Measurements from ENCODE around the gene USP43.

GRCh38 chr17:9755083-9755482 lies 109.8 kb downstream of the USP43 start:
- no peak for TF ChIP-seq JUNB (IDR thresholded peaks at IDR 0.05)
- no peak for TF ChIP-seq ESRRA (IDR thresholded peaks at IDR 0.05; ENCODE audit: borderline replicate concordance, low read length)
- TF ChIP-seq CTCF (IDR thresholded peaks at IDR 0.05): no peak
- no peak for TF ChIP-seq POLR2A (IDR thresholded peaks at IDR 0.05; ENCODE audit: low read length)
- no peak for TF ChIP-seq EP300 (IDR thresholded peaks at IDR 0.05)
- TF ChIP-seq HDAC2 (IDR thresholded peaks at IDR 0.05): no peak
- no peak for TF ChIP-seq RCOR1 (IDR thresholded peaks at IDR 0.05; ENCODE audit: low read depth, low read length)
- no peak for TF ChIP-seq NR3C1 (IDR thresholded peaks at IDR 0.05)
- TF ChIP-seq CBX8 (IDR thresholded peaks at IDR 0.05): no peak
- TF ChIP-seq CHD2 (IDR thresholded peaks at IDR 0.05; ENCODE audit: low read length, partially characterized antibody): no peak
- TF ChIP-seq SMC3 (IDR thresholded peaks at IDR 0.05): no peak

Measured in A549 (cell line).